Measurements from ENCODE around the gene FAM204A.

The FAM204A gene

DNA sequence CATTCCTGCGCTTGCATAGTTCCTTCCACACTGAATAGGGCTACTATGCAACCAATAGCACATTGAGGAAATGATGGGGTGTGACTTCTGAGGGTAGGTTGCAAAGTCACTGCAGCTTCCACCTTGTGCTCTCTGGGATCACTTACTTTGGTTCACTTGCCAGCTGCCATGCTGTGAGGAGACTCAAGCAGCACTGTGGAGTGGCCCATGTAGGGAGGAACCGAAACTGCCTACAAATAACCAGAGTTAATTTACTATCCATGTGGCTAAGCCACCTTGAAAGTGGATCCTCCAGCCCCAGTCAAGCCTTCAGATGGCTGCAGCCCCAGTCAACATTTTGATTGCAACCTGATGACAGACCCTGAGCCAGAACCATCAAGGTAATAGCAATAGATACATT, 64.3 kb downstream of the FAM204A start:
- no peak for DNase-seq (ENCODE audit: low read depth)

DNA sequence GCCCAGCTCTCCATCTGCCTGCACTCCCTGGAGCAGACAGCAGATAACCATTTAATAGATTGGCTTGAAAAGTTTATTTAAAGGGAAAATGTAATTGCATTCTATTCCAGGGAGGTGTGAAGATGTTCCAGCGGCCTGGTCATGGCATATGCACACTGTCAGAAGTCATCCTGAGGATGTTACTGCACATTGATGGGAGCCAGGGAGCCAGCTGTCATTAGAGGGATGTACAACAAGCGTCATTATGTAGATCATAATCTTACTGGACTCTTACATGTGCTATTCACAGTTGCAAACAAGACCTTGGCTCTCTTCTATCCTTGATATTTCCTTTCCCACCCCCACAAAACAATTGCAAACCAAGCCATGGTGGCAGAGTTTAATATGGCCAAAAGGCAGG, 65.4 kb downstream of the FAM204A start:
- no peak for DNase-seq (ENCODE audit: low read depth)

DNA sequence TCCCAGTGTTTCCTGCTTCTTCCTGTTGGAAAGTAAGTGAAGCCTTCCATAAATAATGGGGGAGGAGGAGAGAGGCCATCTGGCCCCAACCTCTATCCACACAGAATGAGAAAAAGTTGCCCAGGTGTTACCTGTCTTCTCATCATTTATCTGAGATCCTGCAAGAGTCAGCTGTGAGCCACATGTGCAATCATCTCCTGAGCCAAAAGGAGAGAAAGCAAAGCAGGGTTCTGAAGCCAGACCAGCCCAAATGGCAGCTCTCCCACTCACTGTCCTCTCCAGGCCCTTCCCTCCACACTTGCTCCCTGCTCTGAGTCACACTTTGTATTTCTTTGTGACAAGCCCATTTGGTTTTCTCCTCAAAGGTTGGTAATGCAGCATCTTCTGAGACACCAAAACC, 65.9 kb downstream of the FAM204A start:
- no peak for DNase-seq (ENCODE audit: low read depth)

DNA sequence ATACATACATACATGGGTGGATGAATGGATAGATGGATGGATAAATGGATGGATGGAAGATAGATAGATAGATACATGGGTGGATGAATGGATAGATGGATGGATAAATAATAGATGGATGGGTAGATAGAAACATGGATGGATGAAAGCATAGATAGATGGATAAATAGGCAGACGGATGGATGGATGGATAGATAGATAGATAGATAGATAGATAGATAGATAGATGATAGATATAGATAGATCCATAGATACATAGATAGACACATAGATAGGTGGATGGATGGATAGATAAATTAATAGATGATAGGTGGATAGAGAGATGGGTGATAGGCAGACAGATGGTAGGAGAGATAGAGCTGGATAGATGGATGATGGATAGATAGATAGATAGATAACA, 68.5 kb downstream of the FAM204A start:
- no peak for DNase-seq (ENCODE audit: low read depth)

DNA sequence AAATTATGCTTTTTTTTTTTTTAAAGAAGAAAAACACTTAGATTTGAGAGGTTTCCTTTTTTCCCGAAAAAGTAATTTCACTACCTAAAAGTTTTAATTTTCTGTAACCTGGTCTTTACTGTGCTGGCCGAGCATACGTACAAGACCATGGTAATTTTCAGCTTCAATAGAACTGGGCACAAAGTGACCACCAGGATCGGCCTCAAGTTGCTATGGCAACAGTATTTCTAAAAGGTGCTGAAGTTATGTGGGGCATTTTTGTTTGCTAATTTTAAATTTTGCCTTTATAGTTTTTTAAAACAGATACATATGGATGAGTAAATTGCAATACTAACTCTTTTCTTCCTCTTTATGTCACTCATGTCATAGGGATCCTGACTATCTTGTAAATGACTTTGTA, 69.4 kb downstream of the FAM204A start:
- no peak for DNase-seq (ENCODE audit: low read depth)

DNA sequence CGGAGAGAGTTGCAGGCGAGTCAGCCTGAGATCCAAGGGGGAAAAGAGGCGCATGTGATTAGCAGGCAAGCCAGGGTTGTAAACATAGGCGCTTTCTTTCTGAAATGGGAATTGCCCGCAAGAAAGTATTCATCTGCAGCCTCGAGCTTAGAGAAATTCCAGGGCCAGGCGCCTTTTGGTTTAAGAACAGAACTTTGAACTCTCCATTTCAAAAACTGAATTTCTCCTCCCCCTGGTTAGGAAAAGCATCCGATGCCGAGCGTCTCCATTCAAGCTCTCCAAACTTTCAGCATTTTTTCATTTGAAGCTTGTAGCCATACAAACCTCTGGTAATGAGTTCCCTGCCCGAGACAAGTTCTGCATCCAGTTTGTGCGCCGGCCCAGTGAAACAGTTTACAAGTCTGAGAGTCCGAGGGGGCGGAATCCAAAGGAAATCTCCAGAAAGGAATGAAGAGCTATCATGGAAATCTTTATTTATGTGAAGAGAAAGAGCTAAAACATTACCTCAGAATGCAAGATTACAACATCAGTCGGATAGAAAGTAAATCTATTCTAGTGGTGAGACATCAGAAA, 69.9 kb downstream of the FAM204A start:
- peak; percentile 7 for DNase-seq (ENCODE audit: low read depth)

DNA sequence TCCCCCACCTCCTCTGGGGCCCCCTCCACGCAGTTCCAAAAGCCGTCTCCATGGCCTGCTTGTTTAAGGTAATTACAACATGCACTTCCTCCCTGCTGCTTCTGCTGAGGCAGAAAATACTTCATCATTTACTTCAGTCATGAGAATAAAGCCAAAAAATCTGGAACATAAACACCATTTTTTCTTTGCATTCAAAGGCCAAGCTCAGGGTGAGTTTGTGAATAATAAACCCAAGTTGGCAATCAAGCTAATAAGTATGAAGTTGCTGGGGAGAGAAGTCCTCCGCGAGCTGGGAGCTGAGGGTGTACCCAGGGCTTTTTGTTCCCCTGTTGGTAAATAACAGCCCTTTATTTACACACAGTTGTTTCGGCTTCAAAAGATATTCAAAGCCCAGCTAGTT, 70.5 kb downstream of the FAM204A start:
- DNase-seq (ENCODE audit: low read depth) = no peak

DNA sequence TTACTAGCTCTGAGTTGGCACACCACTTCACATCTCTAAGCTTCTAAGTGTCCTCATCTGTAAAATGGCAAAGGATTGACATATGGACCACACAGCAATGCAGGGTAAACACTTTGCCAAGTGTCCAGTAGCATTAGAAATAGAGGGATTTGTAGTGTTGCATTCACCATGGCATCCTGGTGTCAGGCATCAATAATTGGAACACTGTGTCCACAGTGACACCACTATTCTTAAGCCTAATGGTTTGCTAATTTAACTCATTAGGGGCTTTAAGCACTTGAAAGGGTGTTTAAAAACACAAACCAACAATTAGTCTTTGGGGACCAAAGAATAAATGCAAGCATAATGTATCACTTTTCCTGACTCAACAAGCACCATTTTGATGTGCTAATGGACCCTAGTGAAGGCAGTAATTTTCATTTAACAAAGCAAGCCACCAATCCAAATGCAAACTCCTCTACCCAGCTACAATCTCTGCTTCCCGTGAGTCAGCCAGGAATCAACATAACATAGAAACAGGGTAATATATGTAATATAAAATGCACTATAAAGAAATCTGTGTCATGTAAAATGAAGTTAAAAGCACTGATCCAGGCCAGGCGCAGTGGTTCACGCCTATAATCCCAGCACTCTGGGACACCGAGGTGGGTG, 75.9 kb downstream of the FAM204A start:
- DNase-seq (ENCODE audit: low read depth) = no peak

DNA sequence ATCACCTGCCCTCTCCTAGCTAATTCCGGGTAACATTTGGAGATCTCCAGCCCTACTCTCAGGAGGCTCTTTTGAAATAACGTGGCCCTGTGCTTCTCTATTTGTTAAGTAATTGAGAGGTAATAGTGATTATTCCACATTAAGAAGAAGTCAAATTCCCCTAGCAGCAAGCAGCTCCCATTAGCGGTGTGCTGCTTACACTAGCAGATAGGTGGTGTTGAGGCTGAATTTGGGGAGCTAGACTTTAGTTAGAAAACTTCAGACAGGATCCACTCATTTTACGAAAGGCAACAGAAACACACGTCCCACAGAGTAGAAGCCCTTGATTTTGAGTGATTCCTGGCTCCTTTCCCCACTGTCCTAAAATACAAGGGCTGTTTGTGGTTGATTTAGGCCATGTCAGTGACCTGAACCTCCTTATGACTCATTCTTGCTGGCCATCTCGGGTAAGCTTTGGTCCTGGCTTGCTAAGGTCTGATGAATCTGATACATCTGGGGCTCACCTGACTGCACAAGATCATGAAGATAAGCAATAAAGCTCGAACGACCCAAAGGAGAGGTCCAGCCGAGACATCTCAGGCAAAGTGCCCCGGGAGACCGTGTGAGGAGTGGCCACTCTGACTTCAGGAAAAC, 77.2 kb downstream of the FAM204A start:
- DNase-seq (ENCODE audit: low read depth) = peak; percentile 10

DNA sequence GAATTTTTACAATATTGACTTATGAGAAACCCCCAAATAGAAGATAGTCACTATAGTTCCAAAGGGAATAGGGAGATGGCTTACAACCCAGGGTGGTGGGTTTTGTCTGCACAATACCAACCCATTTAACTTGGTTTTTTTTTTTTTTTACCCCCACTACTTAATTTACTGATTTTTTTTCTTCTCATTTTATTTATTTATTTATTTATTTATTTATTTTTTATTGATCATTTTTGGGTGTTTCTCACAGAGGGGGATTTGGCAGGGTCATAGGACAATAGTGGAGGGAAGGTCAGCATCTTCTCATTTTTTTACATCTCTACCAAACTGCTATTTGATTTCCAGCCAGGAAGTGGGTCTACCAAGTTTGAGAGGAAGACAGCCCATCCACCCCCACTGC, 77.9 kb downstream of the FAM204A start:
- DNase-seq (ENCODE audit: low read depth) = no peak

DNA sequence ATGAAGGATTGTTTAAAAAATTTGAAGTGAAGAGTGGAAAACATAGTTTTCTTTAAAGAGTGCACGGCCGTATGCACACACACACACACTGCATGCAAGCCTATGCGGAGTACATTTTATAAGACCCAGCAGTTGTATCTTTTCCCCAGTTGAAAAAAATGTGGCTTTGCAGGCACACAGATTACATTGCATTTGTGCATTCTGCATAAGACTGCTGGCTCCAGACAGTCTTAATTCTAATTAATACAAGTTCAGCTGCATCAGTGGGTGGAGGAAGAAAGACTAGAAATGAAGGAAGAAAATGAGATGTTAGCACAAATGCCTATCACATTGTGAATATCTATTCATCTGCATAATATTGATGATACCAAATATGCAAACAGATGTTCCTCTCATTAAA, 79.6 kb downstream of the FAM204A start:
- DNase-seq (ENCODE audit: low read depth) = no peak

DNA sequence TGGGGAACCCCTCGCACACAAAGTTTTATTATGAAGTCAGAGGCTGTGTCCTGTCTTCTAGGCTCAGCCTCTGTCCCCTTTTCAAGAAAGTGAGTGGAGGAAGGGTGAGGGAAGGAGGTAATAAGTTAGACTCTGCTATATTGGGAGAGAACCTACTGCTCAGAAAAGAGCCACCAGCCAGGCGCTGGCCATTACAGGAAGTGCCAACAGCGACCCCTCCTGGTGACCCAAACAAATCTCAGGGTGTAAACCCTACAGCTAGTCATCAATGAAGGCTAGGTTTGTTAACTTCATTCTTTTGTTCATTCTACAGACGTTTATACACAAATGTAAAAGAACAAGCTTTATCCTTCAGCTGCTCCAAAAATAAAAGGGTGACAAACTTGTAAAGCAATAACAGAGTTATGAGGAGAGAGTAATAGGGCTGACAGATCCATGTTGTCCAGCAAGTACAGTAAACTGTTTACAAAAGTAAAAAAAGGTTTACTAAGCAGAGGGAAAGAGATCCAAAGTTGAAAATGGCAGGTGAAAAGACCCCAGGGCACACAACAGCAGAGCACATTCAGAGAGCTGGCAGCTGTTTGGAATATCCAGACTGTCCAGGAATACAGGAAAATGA, 82.7 kb downstream of the FAM204A start:
- DNase-seq (ENCODE audit: low read depth) = peak; percentile 49

DNA sequence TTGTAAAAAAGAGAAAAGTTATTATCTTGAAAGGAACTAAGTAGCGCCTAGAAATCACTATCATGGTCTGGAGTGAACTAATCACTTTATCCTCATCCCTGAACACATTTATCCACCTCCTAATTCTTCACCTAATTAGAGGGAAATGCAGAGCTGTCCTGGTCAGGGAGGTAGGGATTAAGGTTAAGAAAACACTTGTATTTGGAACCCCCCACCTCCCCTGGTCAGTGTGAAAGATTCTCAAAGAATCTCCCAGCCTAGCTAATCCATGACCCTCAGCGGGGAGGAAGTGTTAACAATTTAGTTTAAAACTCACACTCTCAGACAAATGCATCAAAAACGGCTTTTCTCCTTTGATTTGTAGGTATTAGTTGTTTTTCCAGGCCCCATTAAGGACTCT, 83.8 kb downstream of the FAM204A start:
- DNase-seq (ENCODE audit: low read depth) = no peak

DNA sequence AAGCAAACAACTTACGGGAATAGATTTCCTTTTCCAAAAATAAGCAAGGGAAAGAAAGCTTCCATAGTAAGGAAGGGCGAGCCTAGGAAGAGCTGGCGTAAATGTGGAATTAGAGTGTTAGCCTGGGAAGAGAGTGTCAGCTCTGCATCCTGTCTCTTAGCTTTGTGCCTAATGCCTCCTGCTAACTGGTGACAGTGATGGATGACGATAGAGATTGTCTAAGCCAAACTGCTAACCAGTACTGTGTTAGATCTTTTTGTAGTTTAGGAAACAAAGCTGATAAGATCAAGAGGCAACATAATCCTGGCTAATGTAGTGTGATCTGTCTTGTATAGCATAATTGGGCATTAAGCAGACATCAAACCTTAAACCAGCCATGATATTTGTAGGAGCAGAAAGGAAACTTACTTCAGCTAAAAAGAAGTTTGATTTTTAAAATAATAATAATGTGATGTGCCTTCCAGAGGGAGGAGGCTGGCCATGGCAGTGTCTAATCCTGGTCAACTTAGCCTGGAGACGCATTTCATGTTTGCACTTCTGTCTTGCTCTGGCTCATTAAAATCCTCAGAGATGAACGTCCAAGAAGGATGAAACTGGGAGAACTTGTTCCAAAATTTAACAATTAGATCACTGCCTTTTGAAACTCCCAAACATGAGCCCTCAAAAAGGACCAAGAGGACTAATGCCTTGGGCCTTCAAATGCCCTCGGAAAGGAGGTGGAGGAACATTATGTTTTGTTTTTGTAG, 85.1 kb downstream of the FAM204A start:
- DNase-seq (ENCODE audit: low read depth) = no peak

DNA sequence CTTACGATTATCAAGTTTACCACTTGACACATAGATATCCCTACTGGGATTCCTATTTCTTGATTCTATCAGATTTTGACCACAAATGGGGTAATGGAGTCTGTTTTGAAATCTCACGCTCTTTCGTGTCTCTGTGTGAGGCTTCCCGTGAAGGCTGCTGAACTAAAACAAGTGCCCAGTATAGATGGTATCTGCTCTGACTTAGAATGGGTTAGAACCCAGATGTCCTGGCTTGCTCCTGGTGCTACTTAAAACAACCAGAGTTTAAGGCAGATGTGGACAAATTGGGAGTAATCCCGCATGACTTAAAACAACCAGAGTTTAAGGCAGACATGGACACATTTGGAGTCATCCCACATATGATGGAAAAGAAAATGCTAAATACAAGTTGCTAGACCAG, 85.9 kb downstream of the FAM204A start:
- DNase-seq (ENCODE audit: low read depth) = no peak

DNA sequence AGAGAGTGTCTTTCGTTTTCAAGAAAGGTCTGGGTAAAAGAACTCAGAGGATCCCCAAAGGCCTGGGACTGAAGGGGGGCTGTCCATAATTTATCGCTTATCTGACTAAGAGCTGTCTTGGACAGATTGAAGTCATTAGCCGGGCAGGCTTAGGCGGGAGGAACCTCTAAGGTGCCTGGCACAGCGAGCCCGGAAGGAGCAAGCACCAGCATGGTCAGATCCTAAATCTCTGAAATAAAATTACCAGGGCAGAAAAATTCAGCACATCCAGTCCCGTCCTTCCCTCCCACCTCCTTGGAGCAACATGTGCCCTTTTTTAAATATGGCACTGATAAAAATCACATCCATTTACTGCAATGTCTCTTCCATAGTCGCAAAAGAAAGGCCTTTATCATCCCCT, 86.8 kb downstream of the FAM204A start:
- no peak for DNase-seq (ENCODE audit: low read depth)

DNA sequence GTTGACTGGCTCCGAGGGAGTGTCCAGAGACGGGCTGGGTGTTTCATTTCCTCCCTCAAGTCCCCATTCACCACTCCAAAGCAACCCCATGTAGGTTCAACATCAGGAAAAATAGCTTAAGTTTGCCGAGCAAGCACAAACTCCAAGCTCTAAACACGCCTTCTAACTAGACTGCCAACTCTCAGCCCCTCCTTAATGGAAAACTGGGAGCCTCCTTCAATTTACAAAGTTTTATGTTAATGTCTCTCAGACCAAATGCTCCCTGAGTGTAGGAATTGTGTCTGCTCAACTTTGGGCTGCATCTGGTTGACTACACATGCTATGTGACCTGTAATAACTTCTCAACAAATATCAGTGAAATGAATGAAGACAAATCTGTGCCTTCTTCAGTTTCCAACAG, 87.5 kb downstream of the FAM204A start:
- no peak for DNase-seq (ENCODE audit: low read depth)

DNA sequence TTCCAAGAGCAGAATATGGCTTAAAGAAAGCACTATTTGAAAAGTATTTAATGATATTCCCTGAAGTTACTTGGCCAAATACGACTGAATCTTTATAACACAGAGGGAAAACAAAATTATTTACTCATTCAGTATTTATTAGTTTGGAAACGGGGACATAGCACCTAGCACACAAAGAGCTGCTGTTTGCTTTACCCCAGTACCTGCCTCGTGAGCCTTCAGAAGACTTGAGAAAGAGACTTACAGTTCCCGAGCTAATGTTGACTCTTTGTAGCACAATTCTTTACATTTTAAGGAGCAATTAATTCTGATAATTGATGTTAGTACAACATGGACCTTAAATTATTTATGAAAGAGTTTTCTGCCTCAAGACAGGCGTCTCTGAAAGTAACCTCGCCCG, 88.7 kb downstream of the FAM204A start:
- DNase-seq (ENCODE audit: low read depth) = no peak

DNA sequence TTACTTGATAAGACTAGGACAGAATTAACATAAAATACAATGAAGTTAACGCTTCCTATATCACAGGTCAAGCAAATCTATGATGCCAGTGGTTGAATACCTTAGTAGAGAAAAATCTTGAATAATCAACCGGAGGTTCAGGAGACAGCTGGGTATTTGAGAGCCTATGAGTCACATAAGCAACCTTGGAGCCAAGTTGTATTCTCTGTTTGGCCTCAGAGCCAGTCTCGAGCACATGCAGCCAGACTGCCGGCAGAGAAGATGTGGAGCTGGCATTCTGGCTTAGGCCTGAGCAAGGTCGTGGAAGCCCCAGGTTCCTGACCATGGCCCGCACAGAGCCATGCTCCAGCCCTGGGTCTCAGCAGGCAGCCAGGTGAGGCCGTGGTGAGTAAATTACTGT, 90.3 kb downstream of the FAM204A start:
- no peak for DNase-seq (ENCODE audit: low read depth)

DNA sequence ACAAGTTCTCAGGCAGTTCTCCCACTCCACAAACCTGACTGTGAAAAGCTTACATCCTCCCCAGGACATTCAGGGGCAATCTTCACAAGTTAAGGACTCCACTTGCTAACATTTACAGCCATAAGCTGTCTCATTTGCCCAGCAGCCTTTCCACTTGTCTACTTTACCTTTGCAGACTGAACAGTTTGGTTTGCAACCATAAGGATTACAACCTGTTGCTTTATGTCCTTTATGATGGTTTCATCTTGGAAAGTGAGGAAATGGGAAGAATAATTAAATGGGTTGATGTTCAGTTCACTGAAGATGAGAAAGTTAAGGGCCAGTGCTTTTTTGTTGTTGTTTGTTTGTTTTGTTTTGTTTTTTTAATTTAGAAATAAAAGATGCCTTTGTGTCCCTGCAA, 92.4 kb downstream of the FAM204A start:
- DNase-seq (ENCODE audit: low read depth) = no peak
